HepG2 (cell line): ENCODE results near the gene TSPAN11. TPM values are rescaled to one million over a fixed set of nuclear protein-coding genes. Genes with fewer than 3 reads are reported as not detected.
A peak's percentile ranks its signal among the peaks of the same experiment; 100 is the strongest.

Experiments used
- ATAC-seq: fragments of 200-7000 bp; cut with Tn5 transposase; 3 replicates; pipeline ENCODE4 v1.9.1; 2020; ENCODE audit warnings: mild to moderate bottlenecking, moderate library complexity
- BruUV-seq: library from RNA; stranded (reverse); fragments of 400-500 nt; replicated peaks from 2 replicates; lab custom pipeline; 2021; lab: Mats Ljungman, UMichigan
- CTCF ChIA-PET: fragments of 300-600 bp; formaldehyde crosslinking; extraction: SDS; loops from one replicate; lab custom pipeline; 2021; ENCODE audit warnings: low total read pairs, inconsistent platforms, low intra/inter-chr PET ratio; lab: Yijun Ruan, JAX
- POLR2A ChIA-PET: fragments of 350-600 bp; sonication (Branson Sonifier 250); formaldehyde crosslinking; loops from one replicate; lab custom pipeline; 2020; ENCODE audit warnings: antibody characterized with exemption, inconsistent platforms; lab: Yijun Ruan, JAX
- DNase-seq: peaks from one replicate; pipeline ENCODE4 v3.0.0-alpha.2; 2015; ENCODE audit warnings: low spot score
- FAIRE-seq: peaks from 3 replicates; lab custom pipeline; 2011; peaks lifted over from hg19 to GRCh38; lab: Jason Lieb, UNC
- H2AFZ ChIP-seq: one replicate; pipeline ENCODE4 v1.6.1; 2011; ENCODE audit warnings: low read length, inconsistent platforms
- H3K27ac ChIP-seq: fragments of 300-600 bp; 3 replicates; pipeline ENCODE4 v1.8.0; 2011; ENCODE audit warnings: mixed run types, mild to moderate bottlenecking, mixed read lengths, low read length, inconsistent platforms; ENCODE audit not compliant: insufficient read depth; ENCODE audit errors: extremely low read length
- H3K27me3 ChIP-seq, 2 experiments: fragments of 200-600 bp in 1 of 2; 2 replicates in 1 of 2; 3 replicates in 1 of 2; pipeline versions ENCODE4 v1.6.0 to v1.8.0; 2011; ENCODE audit warnings: low read length in 2 of 2, mild to moderate bottlenecking in 2 of 2, moderate library complexity in 2 of 2, inconsistent platforms in 1 of 2; ENCODE audit not compliant: insufficient read depth in 2 of 2, control insufficient read depth in 1 of 2
- H3K36me3 ChIP-seq, 2 experiments: fragments of 200-600 bp in 1 of 2; replicated peaks in 1 of 2; 2 replicates in 1 of 2; 3 replicates in 1 of 2; pipeline versions ENCODE4 v1.5.1 to v1.8.0; 2011; ENCODE audit warnings: low read length in 2 of 2, inconsistent platforms in 1 of 2; ENCODE audit not compliant: insufficient read depth in 2 of 2, control insufficient read depth in 1 of 2
- H3K4me1 ChIP-seq: 2 replicates; pipeline ENCODE4 v1.5.1; 2012; ENCODE audit warnings: low read length, inconsistent platforms; ENCODE audit not compliant: insufficient read depth
- H3K4me2 ChIP-seq: 2 replicates; pipeline ENCODE4 v1.6.0; 2011; ENCODE audit warnings: low read depth, low read length, inconsistent platforms
- H3K4me3 ChIP-seq, 3 experiments: fragments of 200-600 bp in 1 of 3; sonication (generic), shearing (Covaris generic) in 1 of 3; replicated peaks in 1 of 3; 2 replicates each; pipeline ENCODE4 v1.5.1; 2011 to 2016; ENCODE audit warnings: low read length in 3 of 3, inconsistent platforms in 2 of 3, low read depth in 2 of 3, mild to moderate bottlenecking in 2 of 3, control low read depth in 1 of 3, mixed read lengths in 1 of 3; ENCODE audit not compliant: insufficient read depth in 1 of 3
- H3K79me2 ChIP-seq: one replicate; pipeline ENCODE4 v1.6.1; 2011; ENCODE audit warnings: low read length, inconsistent platforms; ENCODE audit not compliant: insufficient read depth
- H3K9ac ChIP-seq: 2 replicates; pipeline ENCODE4 v1.6.0; 2011; ENCODE audit warnings: mild to moderate bottlenecking, low read depth, low read length, inconsistent platforms; ENCODE audit not compliant: insufficient read depth
- H3K9me3 ChIP-seq: 2 replicates; pipeline ENCODE4 v1.5.1; 2012; ENCODE audit warnings: mild to moderate bottlenecking, low read length
- H4K20me1 ChIP-seq: 2 replicates; pipeline ENCODE4 v1.6.0; 2011; ENCODE audit warnings: inconsistent platforms, mild to moderate bottlenecking, low read length, moderate library complexity; ENCODE audit not compliant: insufficient read depth
- CHCHD3 ChIP-seq: sonication (generic); formaldehyde crosslinking; IDR thresholded peaks from 2 replicates; pipeline ENCODE4 v1.8.0; 2022; ENCODE audit warnings: mild to moderate bottlenecking, missing genetic modification reagents, moderate library complexity
- HNF4G ChIP-seq, 2 experiments: sonication (generic) in 1 of 2; formaldehyde crosslinking in 1 of 2; IDR thresholded peaks; 2 replicates each; pipeline versions ENCODE4 v1.4.0 to v1.6.1; 2011 to 2020; ENCODE audit warnings: borderline replicate concordance in 2 of 2, low read depth in 2 of 2, mild to moderate bottlenecking in 2 of 2, low read length in 1 of 2, missing genetic modification reagents in 1 of 2, moderate library complexity in 1 of 2
- KDM5A ChIP-seq: fragments of 200-600 bp; sonication (generic); IDR thresholded peaks from 2 replicates; pipeline ENCODE4 v1.7.0; 2018; ENCODE audit warnings: antibody characterized with exemption, mild to moderate bottlenecking, low read length, borderline replicate concordance
- PAF1 ChIP-seq: IDR thresholded peaks from 2 replicates; pipeline ENCODE4 v1.6.1; 2016; ENCODE audit warnings: missing genetic modification reagents, missing compliant biosample characterization
- ZBTB7B ChIP-seq: sonication (generic); formaldehyde crosslinking; IDR thresholded peaks from 2 replicates; pipeline ENCODE4 v1.4.0; 2020; ENCODE audit warnings: missing genetic modification reagents
- ZMYM4 ChIP-seq: sonication (generic); formaldehyde crosslinking; IDR thresholded peaks from 2 replicates; pipeline ENCODE4 v1.8.1; 2023; ENCODE audit warnings: mild to moderate bottlenecking, missing genetic modification reagents
- ZNF160 ChIP-seq: sonication (generic); formaldehyde crosslinking; IDR thresholded peaks from 2 replicates; pipeline ENCODE4 v1.8.0; 2022; ENCODE audit warnings: mild to moderate bottlenecking, inconsistent platforms, missing genetic modification reagents
- ZNF225 ChIP-seq: sonication (generic); formaldehyde crosslinking; IDR thresholded peaks from 2 replicates; pipeline ENCODE4 v1.4.0; 2020; ENCODE audit warnings: mild to moderate bottlenecking, missing genetic modification reagents
- ZNF263 ChIP-seq: sonication (generic); formaldehyde crosslinking; IDR thresholded peaks from 2 replicates; pipeline ENCODE4 v1.4.0; 2020; ENCODE audit warnings: missing genetic modification reagents
- ZNF326 ChIP-seq: sonication (generic); formaldehyde crosslinking; IDR thresholded peaks from 2 replicates; pipeline ENCODE4 v1.4.0; 2020; ENCODE audit warnings: missing genetic modification reagents, borderline replicate concordance
- ZNF383 ChIP-seq: sonication (generic); formaldehyde crosslinking; IDR thresholded peaks from 2 replicates; pipeline ENCODE4 v1.4.0; 2020; ENCODE audit warnings: missing genetic modification reagents, mild to moderate bottlenecking, borderline replicate concordance
- ZNF792 ChIP-seq: IDR thresholded peaks from 2 replicates; pipeline ENCODE4 v1.6.1; 2016
- ZSCAN30 ChIP-seq: sonication (generic); formaldehyde crosslinking; IDR thresholded peaks from 2 replicates; pipeline ENCODE4 v1.5.0; 2020; ENCODE audit warnings: mild to moderate bottlenecking, missing genetic modification reagents
- WGBS: methylation state at CpG from one replicate; pipeline ENCODE4 v1.1.6; 2017; ENCODE audit warnings: low lambda C conversion rate; 5-methylcytosine and 5-hydroxymethylcytosine counted together
- in situ Hi-C: cut with HindIII; loops from 2 replicates; pipeline ENCODE4 v1.10.0; 2017; ENCODE audit warnings: low pct_unique_long_range_greater_than_20kb; ENCODE audit not compliant: extremely low pct_ligation_motif_present
- intact Hi-C: fragments of 100-400 bp; cut with micrococcal nuclease; formaldehyde crosslinking; loops from one replicate; pipeline ENCODE4 v1.10.0; 2022; ENCODE audit not compliant: unreplicated experiment
- polyA plus RNA-seq, 8 experiments: library from polyadenylated mRNA; depleted of rRNA in 3 of 8; stranded (reverse) in 7 of 8; unstranded in 1 of 8; fragments of >200 nt; fragmentation: Illumina TruSeq in 4 of 8; extraction: Trizol in 4 of 8; gene quantifications; 2 replicates each; pipeline versions ENCODE4 v1.2.1 to v1.2.3, GENCODE V29; 2011 to 2016; ENCODE audit warnings: low read depth in 4 of 8, missing spikeins in 1 of 8, mixed read lengths in 1 of 8; ENCODE audit not compliant: insufficient read depth in 1 of 8
- total RNA-seq, 5 experiments: library from RNA; depleted of rRNA; stranded (reverse); fragments of >200 nt; fragmentation: Illumina TruSeq; extraction: Trizol; gene quantifications; 2 replicates each; pipeline ENCODE4 v1.2.3, GENCODE V29; 2016; ENCODE audit warnings: low read depth in 1 of 5
- TF ChIP-seq, protein P1 (sequence below): sonication (generic); formaldehyde crosslinking; IDR thresholded peaks from 2 replicates; pipeline ENCODE4 v1.4.0; 2020; ENCODE audit warnings: missing genetic modification reagents
- TF ChIP-seq, protein P2 (sequence below): sonication (generic); formaldehyde crosslinking; IDR thresholded peaks from 2 replicates; pipeline ENCODE4 v1.5.0; 2020; ENCODE audit warnings: mild to moderate bottlenecking, missing genetic modification reagents

Gene TSPAN11
- total and polyA plus RNA-seq, 2 of the 13 experiments (the other 11 are each of a cell fraction or from before 2014, with no cell fraction given), result 0.01 to 0.07 TPM

- TF ChIP-seq ZNF383 (CRISPR knock-in tag), result no peak
- Histone ChIP-seq H3K4me3 (no peak overlapping the region), H3K4me2 (no peak overlapping the region), H3K36me3 (no peaks in the 10 kb centered on the region), H3K9me3 (no peaks in the 10 kb centered on the region), H3K9ac (no peak overlapping the region), H3K27me3 (no peaks in the 10 kb centered on the region), H3K27ac (no peak overlapping the region), H4K20me1 (no peaks in the 10 kb centered on the region), H3K79me2 (no peaks in the 10 kb centered on the region), H3K4me1 (peaks cover 27% of the 10 kb centered on the region), H2AFZ (no peak overlapping the region)
- no peak for FAIRE-seq
- no peak for DNase-seq
- intact Hi-C loops, result no loop called here
- CTCF ChIA-PET, result no interaction called here
- POLR2A ChIA-PET, result no interaction called here
- 81% methylated on average over 4 of the region's 6 CpGs for WGBS
- in situ Hi-C loops, result no loop called here
- no TSS peak for BruUV-seq
- no peak for ATAC-seq
Measured at GRCh38 chr12:30905463-30906009, 21.0 kb upstream of the TSPAN11 start.

GRCh38 chr12:30908076-30908721 is 18.3 kb upstream of the TSPAN11 start:
- no peak for FAIRE-seq
- Histone ChIP-seq H3K27me3 (0 out of 5 replicates have a peak, but pooled peaks cover 0 to 3% of the 10 kb centered on the region in 2 experiments), H2AFZ (no peak overlapping the region), H3K27ac (no peak overlapping the region), H3K4me1 (peaks cover 27% of the 10 kb centered on the region), H3K9ac (no peak overlapping the region), H3K36me3 (no peaks in the 10 kb centered on the region), H3K9me3 (no peaks in the 10 kb centered on the region), H3K79me2 (no peaks in the 10 kb centered on the region), H3K4me3 (no peak overlapping the region), H4K20me1 (no peaks in the 10 kb centered on the region), H3K4me2 (peak overlapping the region; percentile 32; the same call in 1 of the 2 replicates)
- ChIA-PET POLR2A (no interaction called here), CTCF (no interaction called here)
- BruUV-seq, result no TSS peak
- ATAC-seq, result no peak
- in situ Hi-C loops (no loop called here), intact Hi-C loops (no loop called here)
- no peak for DNase-seq
- WGBS, result 67% methylated on average over 4 of the region's 4 CpGs
- TF ChIP-seq ZNF225 (CRISPR knock-in tag) (no peak), HNF4G (IDR thresholded peaks at IDR 0.05; ENCODE audit: borderline replicate concordance, low read depth, low read length) (no peak), HNF4G (CRISPR knock-in tag; IDR thresholded peaks at IDR 0.05; ENCODE audit: borderline replicate concordance, low read depth) (no peak), ZNF160 (CRISPR knock-in tag) (no peak), PAF1 (CRISPR knock-in tag) (no peak), ZMYM4 (CRISPR knock-in tag) (no peak), ZSCAN30 (CRISPR knock-in tag) (no peak), CHCHD3 (CRISPR knock-in tag) (no peak), ZBTB7B (CRISPR knock-in tag) (no peak), ZNF792 (no peak), KDM5A (no peak), ZNF326 (CRISPR knock-in tag) (no peak), ZNF263 (CRISPR knock-in tag) (no peak)
- TF ChIP-seq, protein P1, sequence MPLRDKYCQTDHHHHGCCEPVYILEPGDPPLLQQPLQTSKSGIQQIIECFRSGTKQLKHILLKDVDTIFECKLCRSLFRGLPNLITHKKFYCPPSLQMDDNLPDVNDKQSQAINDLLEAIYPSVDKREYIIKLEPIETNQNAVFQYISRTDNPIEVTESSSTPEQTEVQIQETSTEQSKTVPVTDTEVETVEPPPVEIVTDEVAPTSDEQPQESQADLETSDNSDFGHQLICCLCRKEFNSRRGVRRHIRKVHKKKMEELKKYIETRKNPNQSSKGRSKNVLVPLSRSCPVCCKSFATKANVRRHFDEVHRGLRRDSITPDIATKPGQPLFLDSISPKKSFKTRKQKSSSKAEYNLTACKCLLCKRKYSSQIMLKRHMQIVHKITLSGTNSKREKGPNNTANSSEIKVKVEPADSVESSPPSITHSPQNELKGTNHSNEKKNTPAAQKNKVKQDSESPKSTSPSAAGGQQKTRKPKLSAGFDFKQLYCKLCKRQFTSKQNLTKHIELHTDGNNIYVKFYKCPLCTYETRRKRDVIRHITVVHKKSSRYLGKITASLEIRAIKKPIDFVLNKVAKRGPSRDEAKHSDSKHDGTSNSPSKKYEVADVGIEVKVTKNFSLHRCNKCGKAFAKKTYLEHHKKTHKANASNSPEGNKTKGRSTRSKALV (CRISPR knock-in tag), result no peak
- TF ChIP-seq, protein P2, sequence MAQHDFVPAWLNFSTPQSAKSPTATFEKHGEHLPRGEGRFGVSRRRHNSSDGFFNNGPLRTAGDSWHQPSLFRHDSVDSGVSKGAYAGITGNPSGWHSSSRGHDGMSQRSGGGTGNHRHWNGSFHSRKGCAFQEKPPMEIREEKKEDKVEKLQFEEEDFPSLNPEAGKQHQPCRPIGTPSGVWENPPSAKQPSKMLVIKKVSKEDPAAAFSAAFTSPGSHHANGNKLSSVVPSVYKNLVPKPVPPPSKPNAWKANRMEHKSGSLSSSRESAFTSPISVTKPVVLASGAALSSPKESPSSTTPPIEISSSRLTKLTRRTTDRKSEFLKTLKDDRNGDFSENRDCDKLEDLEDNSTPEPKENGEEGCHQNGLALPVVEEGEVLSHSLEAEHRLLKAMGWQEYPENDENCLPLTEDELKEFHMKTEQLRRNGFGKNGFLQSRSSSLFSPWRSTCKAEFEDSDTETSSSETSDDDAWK, result no peak
